GM20431 (cell line): ENCODE results near the gene ADAMTS4.

ENCODE experiments used
- in situ Hi-C: fragments of 300-500 bp; cut with MseI, MboI; formaldehyde crosslinking; loops from one replicate; pipeline ENCODE4 v1.15.0; 2020; ENCODE audit warnings: low sequenced_read_pairs; ENCODE audit not compliant: unreplicated experiment

The ADAMTS4 gene

DNA sequence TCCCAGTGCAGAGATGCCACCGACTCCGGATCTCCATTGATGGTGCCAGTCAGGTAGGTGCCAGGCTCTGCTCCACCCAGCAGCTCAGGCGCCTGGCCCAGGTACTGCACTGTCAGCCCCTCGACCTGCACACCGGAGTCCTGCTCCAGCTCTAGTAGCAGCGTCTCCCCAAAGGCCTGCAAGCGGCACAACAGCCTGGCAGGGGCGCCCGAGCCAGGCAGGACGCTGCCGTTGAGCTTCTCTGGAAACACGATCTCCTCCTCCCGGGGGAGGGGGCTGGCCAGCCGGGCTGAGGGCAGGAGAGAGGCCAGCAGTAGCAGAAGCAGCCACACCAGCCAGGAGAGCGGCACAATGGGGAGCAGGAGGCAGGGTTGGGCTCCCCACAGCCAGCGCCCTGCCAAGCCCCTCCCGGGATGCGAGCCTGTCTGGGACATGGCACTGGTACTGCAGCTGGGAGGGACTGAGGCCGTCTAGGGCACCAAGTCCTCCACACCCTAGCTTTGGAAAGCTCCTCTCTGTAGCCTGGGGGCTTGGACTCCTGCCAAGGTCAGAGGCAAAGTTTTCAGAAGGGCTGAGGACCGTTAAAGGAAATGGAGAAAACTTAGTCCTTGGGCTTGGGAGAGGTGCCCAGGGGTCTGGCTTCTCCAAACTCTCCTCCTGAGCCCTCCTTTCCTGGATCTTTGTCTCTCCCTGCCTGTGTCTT lies 509 bp downstream of the ADAMTS4 start:
- in situ Hi-C loops = no loop called here

DNA sequence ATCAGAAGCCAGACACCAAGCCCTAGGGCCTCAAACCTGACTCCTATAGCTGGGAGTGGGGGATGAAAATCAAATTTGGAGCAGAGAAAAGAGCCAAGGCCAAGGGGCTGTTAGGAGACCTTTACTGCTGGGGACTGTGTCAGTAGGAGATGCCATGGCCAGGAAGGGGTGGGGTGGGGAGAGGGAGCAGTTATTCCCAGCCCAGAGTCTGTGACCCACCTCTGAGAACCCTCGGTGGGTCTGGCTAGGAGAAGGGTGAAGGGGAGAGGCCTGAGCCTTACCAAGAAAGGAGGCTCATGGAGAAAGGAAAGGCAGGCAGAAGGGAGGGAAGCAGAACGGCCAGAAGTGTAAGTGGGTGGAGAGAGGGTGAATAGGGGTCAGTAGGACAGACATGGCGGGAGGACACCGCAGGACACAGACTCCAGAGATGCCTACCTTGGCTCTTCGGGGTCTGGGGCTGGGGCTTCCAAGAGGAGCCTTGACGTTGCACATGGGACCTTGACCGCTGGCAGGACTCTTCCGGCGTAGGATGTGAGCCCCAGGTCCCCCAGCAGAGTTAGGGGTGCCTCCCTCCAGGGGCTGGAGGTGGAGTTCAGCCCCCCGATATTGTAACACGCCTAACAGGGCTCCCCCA lies 1.2 kb downstream of the ADAMTS4 start:
- in situ Hi-C loops = no loop called here

GRCh38 chr1:161196521-161197451 lies 2.1 kb downstream of the ADAMTS4 start:
- in situ Hi-C loops = no loop called here

DNA sequence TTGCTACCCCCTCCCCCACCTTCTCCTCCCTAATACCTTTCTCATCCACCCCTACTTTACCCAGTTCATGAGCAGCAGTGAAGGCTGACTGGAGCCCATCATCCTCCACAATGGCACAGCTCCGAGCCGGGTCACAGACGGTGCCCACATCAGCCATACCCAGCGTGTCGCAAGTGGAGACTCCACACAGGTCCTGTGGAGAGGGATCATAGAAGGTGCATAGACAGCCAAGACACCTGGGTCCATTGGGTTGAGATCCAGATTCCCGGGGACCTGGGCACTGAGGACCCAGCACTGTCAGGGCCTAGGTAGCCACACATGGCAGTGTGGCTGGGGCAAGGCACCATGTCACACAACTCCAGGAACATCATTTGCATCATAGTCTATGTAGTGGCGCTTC lies 2.7 kb downstream of the ADAMTS4 start:
- in situ Hi-C loops = no loop called here

GRCh38 chr1:161195171-161195570 lies 3.7 kb downstream of the ADAMTS4 start:
- in situ Hi-C loops = no loop called here

GRCh38 chr1:161193561-161194235 lies 5.2 kb downstream of the ADAMTS4 start:
- in situ Hi-C loops = no loop called here

- in situ Hi-C loops = no loop called here
Measured at GRCh38 chr1:161192476-161193465, 6.1 kb downstream of the ADAMTS4 start.

DNA sequence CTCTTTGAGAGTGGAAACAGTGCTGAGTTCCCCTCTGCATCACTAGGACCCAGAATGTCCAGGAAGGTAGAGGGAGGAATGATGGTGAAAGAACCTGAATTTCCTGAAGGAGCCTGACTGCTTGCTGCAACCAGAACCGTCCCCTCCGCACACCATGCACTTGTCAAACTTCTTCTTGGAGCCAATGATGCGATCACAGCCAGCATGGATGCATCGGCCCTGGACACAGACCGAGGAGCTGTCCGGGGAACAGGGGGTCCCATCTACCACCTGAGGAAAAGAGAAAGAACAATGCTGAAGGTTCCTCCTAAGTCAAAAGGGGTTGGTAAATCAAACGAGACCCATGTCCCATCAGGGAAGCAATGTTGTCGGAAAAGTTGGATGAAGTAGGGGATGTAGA lies 6.9 kb downstream of the ADAMTS4 start:
- in situ Hi-C loops = no loop called here

DNA sequence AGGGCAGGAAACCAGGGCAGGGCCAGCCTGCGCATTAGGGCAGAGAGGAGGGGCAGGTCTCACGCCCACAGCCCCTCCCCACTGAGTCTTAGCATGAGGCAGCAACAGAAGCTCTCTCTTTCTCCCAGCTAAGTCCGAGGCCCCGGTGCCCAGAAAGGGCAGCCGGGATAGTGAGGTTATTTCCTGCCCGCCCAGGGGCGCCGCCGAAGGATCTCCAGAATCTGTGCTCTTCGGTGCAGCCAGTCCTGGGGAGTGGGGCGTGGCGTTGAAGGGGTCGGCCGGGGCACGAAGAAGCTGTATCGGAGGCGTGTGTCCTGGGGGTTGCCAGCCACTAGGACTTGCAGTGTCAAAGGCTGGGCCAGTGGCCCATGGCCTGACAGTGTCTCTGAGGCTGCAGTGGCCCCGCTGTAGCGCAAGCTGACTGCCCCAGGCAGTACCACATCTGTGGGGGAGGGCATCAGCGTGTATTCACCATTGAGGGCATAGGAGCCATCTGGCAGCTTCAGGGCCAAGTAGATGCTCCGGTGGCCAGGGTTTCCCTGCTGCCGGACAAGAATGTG lies 7.8 kb downstream of the ADAMTS4 start:
- in situ Hi-C loops = no loop called here

GRCh38 chr1:161189036-161189435 lies 9.8 kb downstream of the ADAMTS4 start:
- in situ Hi-C loops = no loop called here

DNA sequence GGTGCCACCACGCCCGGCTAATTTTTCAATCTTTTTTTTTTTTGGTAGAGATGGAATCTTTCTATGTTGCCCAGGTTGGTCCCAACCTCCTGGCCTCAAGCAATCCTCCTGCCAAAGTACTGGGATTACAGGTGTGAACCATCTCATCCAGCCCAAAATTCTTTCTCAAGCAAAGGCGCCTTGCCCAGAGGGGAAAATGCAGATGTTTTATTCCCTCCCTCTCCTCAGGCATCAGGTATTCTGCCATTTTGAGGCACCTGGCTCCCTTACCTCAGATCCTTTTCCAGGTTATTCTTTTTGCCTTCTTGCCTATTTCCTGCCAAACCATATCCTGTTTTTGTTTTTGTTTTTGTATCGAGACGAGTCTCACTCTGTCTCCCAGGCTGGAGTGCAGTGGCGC lies 10.5 kb downstream of the ADAMTS4 start:
- in situ Hi-C loops = no loop called here

- in situ Hi-C loops = no loop called here
Measured at GRCh38 chr1:161187311-161187710, 11.5 kb downstream of the ADAMTS4 start.

DNA sequence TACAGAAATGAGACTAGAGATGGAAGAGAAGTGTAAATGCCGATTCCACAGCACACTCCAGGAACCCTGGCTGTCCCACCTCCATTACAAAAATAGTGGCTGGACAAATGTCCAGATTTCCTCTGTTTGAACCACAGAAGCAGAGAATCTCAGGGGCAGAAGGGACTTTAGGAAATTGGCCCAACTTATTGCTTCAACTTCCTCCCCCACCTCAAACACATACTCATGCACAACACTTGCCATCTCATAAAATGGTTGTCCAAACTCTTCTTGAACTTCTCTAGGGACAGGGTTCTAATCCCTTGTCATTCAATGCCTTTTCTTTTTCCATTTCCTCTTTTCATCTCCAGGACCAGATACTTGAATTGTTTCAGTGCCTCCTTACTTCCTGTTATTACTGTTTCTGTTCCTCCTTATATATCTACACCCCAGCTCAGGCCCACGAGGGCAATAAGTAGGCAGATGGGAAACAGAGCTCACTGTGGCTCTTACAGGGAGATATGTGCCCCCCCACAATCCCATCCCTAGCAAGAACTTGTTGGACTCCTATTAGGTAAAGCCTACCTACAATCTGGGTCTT lies 13.0 kb downstream of the ADAMTS4 start:
- in situ Hi-C loops = no loop called here

GRCh38 chr1:161185282-161185682 lies 13.6 kb downstream of the ADAMTS4 start:
- in situ Hi-C loops = no loop called here

GRCh38 chr1:161182214-161182613 lies 16.6 kb downstream of the ADAMTS4 start:
- in situ Hi-C loops = no loop called here

DNA sequence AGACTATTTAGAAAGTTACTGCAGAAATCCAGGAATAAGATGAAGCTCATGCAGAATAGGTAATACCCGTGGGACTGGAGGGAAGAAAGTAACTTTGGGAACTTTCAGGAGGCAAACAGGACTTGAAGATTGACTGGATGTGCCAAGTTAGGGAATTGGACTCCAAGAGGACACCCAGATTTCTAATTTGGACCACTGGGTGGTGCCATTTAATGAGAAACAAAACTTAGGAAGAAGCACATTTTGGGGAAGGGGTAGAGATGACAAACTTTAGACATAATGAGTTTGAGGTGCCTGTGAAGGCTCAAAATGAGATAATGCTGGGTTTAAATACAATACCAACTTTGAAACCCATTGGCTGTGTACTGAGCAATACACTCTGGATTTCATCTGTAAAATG lies 18.2 kb downstream of the ADAMTS4 start:
- in situ Hi-C loops = no loop called here

- in situ Hi-C loops = no loop called here
Measured at GRCh38 chr1:161179698-161180097, 19.2 kb downstream of the ADAMTS4 start.

GRCh38 chr1:161177936-161178244 lies 21.0 kb downstream of the ADAMTS4 start:
- in situ Hi-C loops = no loop called here
